K562 (cell line): ENCODE data around the gene CCL3.

Source experiments
- CEBPB ChIP-seq: fragments of 450-650 bp; IDR thresholded peaks from 2 replicates; pipeline ENCODE4 v1.6.1; 2016; ENCODE audit warnings: missing genetic modification characterization, missing compliant biosample characterization
- CTCF ChIP-seq, 3 experiments: IDR thresholded peaks in 2 of 3; conservative IDR thresholded peaks in 1 of 3; 2 replicates each; pipeline ENCODE4 v1.5.1; 2011 to 2012; ENCODE audit warnings: low read length in 3 of 3, mild to moderate bottlenecking in 3 of 3, control low read depth in 2 of 3, improper control_type of control experiment in 1 of 3, inconsistent platforms in 1 of 3, low read depth in 1 of 3, mixed read lengths in 1 of 3, moderate library complexity in 1 of 3; ENCODE audit not compliant: insufficient read depth in 2 of 3
- FOXA3 ChIP-seq, 2 experiments: fragments of 450-650 bp in 1 of 2; sonication (generic) in 1 of 2; formaldehyde crosslinking; IDR thresholded peaks in 1 of 2; conservative IDR thresholded peaks in 1 of 2; 2 replicates each; pipeline versions ENCODE4 v1.4.0 to v1.8.0; 2020 to 2022; ENCODE audit warnings: mild to moderate bottlenecking in 2 of 2, missing genetic modification reagents in 1 of 2
- POLR2A ChIP-seq: fragments of 450-650 bp; conservative IDR thresholded peaks from 2 replicates; pipeline ENCODE4 v1.6.1; 2016
- PREB ChIP-seq: sonication (generic); formaldehyde crosslinking; IDR thresholded peaks from 2 replicates; pipeline ENCODE4 v1.8.1; 2023; ENCODE audit warnings: mild to moderate bottlenecking, missing genetic modification reagents
- SMC3 ChIP-seq: conservative IDR thresholded peaks from 2 replicates; pipeline ENCODE4 v1.6.1; 2011; ENCODE audit warnings: low read depth, low read length, improper control_type of control experiment; ENCODE audit not compliant: insufficient read depth
- SNAPC5 ChIP-seq: fragments of 250-450 bp; sonication (Bioruptor Pico); IDR thresholded peaks from 2 replicates; pipeline ENCODE4 v1.8.0; 2021; ENCODE audit warnings: moderate library complexity, mild to moderate bottlenecking, inconsistent platforms
- ZNF431 ChIP-seq: sonication (generic); formaldehyde crosslinking; IDR thresholded peaks from 2 replicates; pipeline ENCODE4 v1.8.0; 2022; ENCODE audit warnings: mild to moderate bottlenecking, missing genetic modification reagents
- TF ChIP-seq, protein P1 (sequence below): fragments of 250-450 bp; sonication (Bioruptor Pico); IDR thresholded peaks from 2 replicates; pipeline ENCODE4 v1.4.0; 2020; ENCODE audit warnings: mild to moderate bottlenecking, moderate library complexity

- TF ChIP-seq CEBPB (tag), result no peak
- TF ChIP-seq FOXA3 (CRISPR knock-in tag; conservative IDR thresholded peaks at IDR 0.05 in 1 of 2, IDR thresholded peaks at IDR 0.05 in 1 of 2), result no peak
- no peak for TF ChIP-seq ZNF431 (CRISPR knock-in tag)
- no peak for TF ChIP-seq POLR2A
- TF ChIP-seq, protein P1, sequence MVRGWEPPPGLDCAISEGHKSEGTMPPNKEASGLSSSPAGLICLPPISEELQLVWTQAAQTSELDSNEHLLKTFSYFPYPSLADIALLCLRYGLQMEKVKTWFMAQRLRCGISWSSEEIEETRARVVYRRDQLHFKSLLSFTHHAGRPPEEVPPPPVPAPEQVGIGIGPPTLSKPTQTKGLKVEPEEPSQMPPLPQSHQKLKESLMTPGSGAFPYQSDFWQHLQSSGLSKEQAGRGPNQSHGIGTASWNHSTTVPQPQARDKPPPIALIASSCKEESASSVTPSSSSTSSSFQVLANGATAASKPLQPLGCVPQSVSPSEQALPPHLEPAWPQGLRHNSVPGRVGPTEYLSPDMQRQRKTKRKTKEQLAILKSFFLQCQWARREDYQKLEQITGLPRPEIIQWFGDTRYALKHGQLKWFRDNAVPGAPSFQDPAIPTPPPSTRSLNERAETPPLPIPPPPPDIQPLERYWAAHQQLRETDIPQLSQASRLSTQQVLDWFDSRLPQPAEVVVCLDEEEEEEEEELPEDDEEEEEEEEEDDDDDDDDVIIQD (CRISPR knock-in tag), result no peak
- no peak for TF ChIP-seq PREB (CRISPR knock-in tag)
- TF ChIP-seq SMC3, result no peak
- TF ChIP-seq SNAPC5 (CRISPR knock-in tag), result no peak
- no peak for TF ChIP-seq CTCF (IDR thresholded peaks at IDR 0.05 in 2 of 3, conservative IDR thresholded peaks at IDR 0.05 in 1 of 3; ENCODE audit: insufficient read depth in 2 of 3, low read depth in 1 of 3, low read length in 3 of 3)
Measured at GRCh38 chr17:36092230-36092629, 2.3 kb upstream of the CCL3 start.
